ENCODE results near the gene ZCCHC7. TPM values are rescaled to one million over a fixed set of nuclear protein-coding genes. Genes with fewer than 3 reads are reported as not detected.
A peak's percentile ranks its signal among the peaks of the same experiment; 100 is the strongest.

Gene ZCCHC7
- total and polyA plus RNA-seq, 9 of the 15 experiments (the other 6 are each of a cell fraction or from before 2014, with no cell fraction given): 34.1 to 68.9 (median 48.8) TPM

DNA sequence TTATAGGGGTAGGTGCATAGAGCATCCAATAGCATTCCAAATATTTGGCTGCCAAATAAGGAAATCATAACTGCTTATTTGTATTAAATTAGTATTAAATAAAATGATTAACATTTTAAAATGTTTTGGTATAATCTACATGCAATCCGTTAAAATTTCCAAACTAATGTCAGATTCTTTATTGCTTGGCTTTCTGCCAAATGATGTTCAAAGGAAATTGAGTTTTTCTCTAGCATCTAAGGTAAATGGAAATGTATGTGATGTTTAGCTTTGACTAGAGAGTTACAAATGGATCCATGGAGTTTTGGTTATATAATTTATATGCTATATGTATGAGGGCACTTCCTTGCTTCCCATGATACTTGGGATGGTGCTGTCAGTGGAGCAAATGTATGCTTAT lies 121.7 kb downstream of the ZCCHC7 start:
- no peaks in the 10 kb centered on the region for H3K9me3 ChIP-seq (replicated peaks; ENCODE audit: control insufficient read depth, insufficient read depth, low read depth, low read length)
- in situ Hi-C loops (cut with MboI): no loop called here
- ChIA-PET CTCF (ENCODE audit: low intra/inter-chr PET ratio) (no interaction called here), POLR2A (interaction anchor here (0.5 to 1.6 kb wide), 5 partner anchors 13 to 390 kb away, joined by 3 to 9 read pairs (median 3); partner anchors contain the start of gene ZCCHC7)
- no peak overlapping the region for H3K9ac ChIP-seq (ENCODE audit: insufficient read depth in 1 of 2, low read depth in 2 of 2, low read length in 2 of 2)
- TF ChIP-seq NFIC (IDR thresholded peaks at IDR 0.05) (peak; percentile 90), ZNF41 (CRISPR knock-in tag; conservative IDR thresholded peaks at IDR 0.05) (no peak), NFIX (CRISPR knock-in tag; IDR thresholded peaks at IDR 0.05; ENCODE audit: low read depth) (peak; percentile 70), XRCC5 (IDR thresholded peaks at IDR 0.05; ENCODE audit: low read depth, low read length) (no peak)
- DNase-seq (ENCODE audit: extremely low read depth in 1 of 4, low spot score in 3 of 4): no peak
- H3K27ac ChIP-seq (ENCODE audit: extremely low read depth, low read depth, low read length): no peak overlapping the region
- ATAC-seq: no peak
- peaks cover 4% of the 10 kb centered on the region; the same call in 2 of the 3 replicates for H3K36me3 ChIP-seq (ENCODE audit: control insufficient read depth, insufficient read depth, low read length)
- intact Hi-C loops (cut with micrococcal nuclease): no loop called here
- 79% methylated on average over 1 of the region's 1 CpG for WGBS (ENCODE audit: insufficient coverage, low coverage, missing lambda C conversion rate)
- no peaks in the 10 kb centered on the region for H3K27me3 ChIP-seq (ENCODE audit: control insufficient read depth in 2 of 2, insufficient read depth in 2 of 2, low read length in 2 of 2)
- no peaks in the 10 kb centered on the region for H4K20me1 ChIP-seq (replicated peaks; ENCODE audit: control insufficient read depth, insufficient read depth, low read length)
- no TSS peak for BruUV-seq (replicated peaks)
- H3K4me3 ChIP-seq: no peak overlapping the region
- H3K4me2 ChIP-seq (ENCODE audit: insufficient read depth, low read length): no peak overlapping the region
- no peak for FAIRE-seq
- H3K79me2 ChIP-seq (ENCODE audit: control insufficient read depth, insufficient read depth, low read length): peaks cover 99% of the 10 kb centered on the region
- no peak overlapping the region for H2AFZ ChIP-seq (ENCODE audit: low read depth, low read length)
- peaks cover 0 to 29% of the 10 kb centered on the region in 2 experiments; a peak in 3 of 5 replicates for H3K4me1 ChIP-seq (replicated peaks in 1 of 2; ENCODE audit: control insufficient read depth in 2 of 2, insufficient read depth in 2 of 2, low read length in 2 of 2)
- no peaks in the 10 kb centered on the region for H3K9me1 ChIP-seq (ENCODE audit: control insufficient read depth, insufficient read depth, low read length)

DNA sequence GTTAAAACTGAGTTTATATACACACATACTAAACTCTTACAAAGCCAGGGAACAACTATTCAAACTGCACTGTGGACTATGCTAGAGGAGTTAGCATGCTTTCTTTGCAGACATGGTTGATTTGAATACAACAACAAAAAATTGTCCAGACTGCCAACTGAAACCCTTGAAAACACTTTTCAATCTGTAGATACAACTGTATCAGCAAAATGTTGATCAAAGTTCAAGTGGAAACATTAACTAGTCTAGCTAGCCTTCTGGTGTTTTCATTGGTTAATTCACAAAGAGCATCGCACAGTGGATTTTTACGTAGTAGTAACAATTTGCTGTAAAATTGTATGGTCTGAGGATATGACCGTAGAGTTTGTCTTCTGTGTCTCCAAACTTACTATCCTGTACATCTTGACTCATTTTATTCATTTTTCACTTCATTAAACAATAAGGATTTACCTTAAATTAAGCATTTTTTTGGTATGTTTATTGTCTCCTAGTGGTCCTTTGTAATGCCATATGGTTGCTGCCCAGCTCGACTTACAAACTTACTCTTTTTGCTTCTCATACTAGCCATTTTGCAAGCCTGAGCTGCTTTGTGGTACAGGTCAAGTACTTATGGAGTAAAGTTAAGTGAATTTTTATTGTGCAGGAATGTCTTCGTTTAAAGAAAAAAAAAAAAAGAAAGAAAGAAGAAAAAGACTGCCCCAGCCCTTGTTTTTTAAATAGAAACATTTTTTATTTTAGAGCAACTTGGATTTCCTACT lies 123.4 kb downstream of the ZCCHC7 start:
- intact Hi-C loops (cut with micrococcal nuclease): no loop called here
- CTCF ChIA-PET (ENCODE audit: low intra/inter-chr PET ratio): no interaction called here

More for the DNA sequence above, 123.4 kb downstream of the ZCCHC7 start:
- H3K4me2 ChIP-seq (ENCODE audit: insufficient read depth, low read length): no peak overlapping the region; the same call in 1 of the 2 replicates
- no TSS peak for BruUV-seq (replicated peaks)
- H3K27me3 ChIP-seq (ENCODE audit: control insufficient read depth in 2 of 2, insufficient read depth in 2 of 2, low read length in 2 of 2): no peaks in the 10 kb centered on the region
- no peak for DNase-seq (ENCODE audit: extremely low read depth in 1 of 4, low spot score in 3 of 4)
- H3K79me2 ChIP-seq (ENCODE audit: control insufficient read depth, insufficient read depth, low read length): peaks cover 97% of the 10 kb centered on the region
- H3K4me1 ChIP-seq (replicated peaks in 1 of 2; ENCODE audit: control insufficient read depth in 2 of 2, insufficient read depth in 2 of 2, low read length in 2 of 2): peaks cover 0 to 43% of the 10 kb centered on the region in 2 experiments; a peak in 3 of 5 replicates
- TF ChIP-seq ZFP1 (CRISPR knock-in tag; IDR thresholded peaks at IDR 0.05) (no peak), ZNF316 (IDR thresholded peaks at IDR 0.05) (peak; percentile 86), MAFF (IDR thresholded peaks at IDR 0.05; ENCODE audit: low read length) (peak; percentile 15; the same call in 1 of the 2 replicates), BRD4 (IDR thresholded peaks at IDR 0.05) (0 out of 2 replicates have a peak, but pooled peaks have one; percentile 49), C11orf30 (IDR thresholded peaks at IDR 0.05; ENCODE audit: low read depth) (peak; percentile 82), ZKSCAN3 (CRISPR knock-in tag; IDR thresholded peaks at IDR 0.05) (no peak), MAFG (tag; conservative IDR thresholded peaks at IDR 0.05) (peak; percentile 61; the same call in 1 of the 2 replicates), TAF15 (IDR thresholded peaks at IDR 0.05; ENCODE audit: low read depth, low read length) (no peak)
- TF ChIP-seq, protein P1, sequence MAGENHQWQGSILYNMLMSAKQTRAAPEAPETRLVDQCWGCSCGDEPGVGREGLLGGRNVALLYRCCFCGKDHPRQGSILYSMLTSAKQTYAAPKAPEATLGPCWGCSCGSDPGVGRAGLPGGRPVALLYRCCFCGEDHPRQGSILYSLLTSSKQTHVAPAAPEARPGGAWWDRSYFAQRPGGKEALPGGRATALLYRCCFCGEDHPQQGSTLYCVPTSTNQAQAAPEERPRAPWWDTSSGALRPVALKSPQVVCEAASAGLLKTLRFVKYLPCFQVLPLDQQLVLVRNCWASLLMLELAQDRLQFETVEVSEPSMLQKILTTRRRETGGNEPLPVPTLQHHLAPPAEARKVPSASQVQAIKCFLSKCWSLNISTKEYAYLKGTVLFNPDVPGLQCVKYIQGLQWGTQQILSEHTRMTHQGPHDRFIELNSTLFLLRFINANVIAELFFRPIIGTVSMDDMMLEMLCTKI (IDR thresholded peaks at IDR 0.05; ENCODE audit: partially characterized antibody): no peak
- TF ChIP-seq, protein P2, sequence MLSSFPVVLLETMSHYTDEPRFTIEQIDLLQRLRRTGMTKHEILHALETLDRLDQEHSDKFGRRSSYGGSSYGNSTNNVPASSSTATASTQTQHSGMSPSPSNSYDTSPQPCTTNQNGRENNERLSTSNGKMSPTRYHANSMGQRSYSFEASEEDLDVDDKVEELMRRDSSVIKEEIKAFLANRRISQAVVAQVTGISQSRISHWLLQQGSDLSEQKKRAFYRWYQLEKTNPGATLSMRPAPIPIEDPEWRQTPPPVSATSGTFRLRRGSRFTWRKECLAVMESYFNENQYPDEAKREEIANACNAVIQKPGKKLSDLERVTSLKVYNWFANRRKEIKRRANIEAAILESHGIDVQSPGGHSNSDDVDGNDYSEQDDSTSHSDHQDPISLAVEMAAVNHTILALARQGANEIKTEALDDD (IDR thresholded peaks at IDR 0.05): peak; percentile 74
- in situ Hi-C loops (cut with MboI): no loop called here
- 0 out of 3 replicates have a peak, but pooled peaks have one; percentile 7 for ATAC-seq
- 55% methylated on average over 5 of the region's 5 CpGs for WGBS (ENCODE audit: insufficient coverage, low coverage, missing lambda C conversion rate)
- no peaks in the 10 kb centered on the region for H3K9me1 ChIP-seq (ENCODE audit: control insufficient read depth, insufficient read depth, low read length)
- H2AFZ ChIP-seq (ENCODE audit: low read depth, low read length): no peak overlapping the region
- H3K4me3 ChIP-seq: no peak overlapping the region
- no peak for FAIRE-seq
- H3K36me3 ChIP-seq (ENCODE audit: control insufficient read depth, insufficient read depth, low read length): peaks cover 4% of the 10 kb centered on the region; the same call in 2 of the 3 replicates
- POLR2A ChIA-PET: interaction anchor here (0.5 to 1.2 kb wide), 3 partner anchors 12 to 1007 kb away, joined by 3 to 4 read pairs (median 3); no protein-coding TSS in a partner anchor
- H4K20me1 ChIP-seq (replicated peaks; ENCODE audit: control insufficient read depth, insufficient read depth, low read length): no peaks in the 10 kb centered on the region
- H3K9ac ChIP-seq (ENCODE audit: insufficient read depth in 1 of 2, low read depth in 2 of 2, low read length in 2 of 2): no peak overlapping the region
- H3K27ac ChIP-seq (ENCODE audit: extremely low read depth, low read depth, low read length): peak overlapping the region; percentile 37; the same call in 1 of the 3 replicates
- no peaks in the 10 kb centered on the region for H3K9me3 ChIP-seq (replicated peaks; ENCODE audit: control insufficient read depth, insufficient read depth, low read depth, low read length)
